ENCODE data around the gene NRL. TPM values are rescaled to one million over a fixed set of nuclear protein-coding genes. Genes with fewer than 3 reads are reported as not detected.

The NRL gene
- total RNA-seq, 1 experiment from 2014 or later: 2.5 TPM

GRCh38 chr14:24160499-24160849 is 45.7 kb upstream of the NRL start:
- no peak for TF ChIP-seq CTCF (conservative IDR thresholded peaks at IDR 0.05)

More at GRCh38 chr14:24160499-24160849, 45.7 kb upstream of the NRL start:
- H3K23me2 ChIP-seq (ENCODE audit: insufficient read length, low read depth, low read length, poor library complexity, severe bottlenecking): no peaks in the 10 kb centered on the region
- no peak overlapping the region for H4K91ac ChIP-seq (ENCODE audit: insufficient read length, low read depth, low read length)
- no CpG with 5 or more reads among the region's 4 CpGs for WGBS (ENCODE audit: extremely low coverage, insufficient read length, low lambda C conversion rate)
- H4K8ac ChIP-seq (replicated peaks; ENCODE audit: insufficient read length, low read depth, low read length): no peak overlapping the region
- DNase-seq: no peak
- Mint-ChIP-seq H3K27ac (peak overlapping the region in 1 of 3 experiments; percentile 79; a peak in 1 of 7 replicates), H3K27me3 (ENCODE audit: low read depth) (no peaks in the 10 kb centered on the region; the same call in 1 of the 2 replicates), H3K4me1 (peaks cover 11 to 13% of the 10 kb centered on the region in 2 experiments), H3K9me3 (no peaks in the 10 kb centered on the region), H3K36me3 (ENCODE audit: insufficient read depth in 1 of 3, low read depth in 3 of 3) (peaks cover 27 to 64% (median 61%) of the 10 kb centered on the region in 3 experiments), H3K4me3 (no peak overlapping the region)
- no peak overlapping the region for H2BK20ac ChIP-seq (ENCODE audit: low read depth, low read length, poor library complexity, severe bottlenecking)
- no peak overlapping the region for H3K4ac ChIP-seq (ENCODE audit: low read depth, low read length)
- H2BK15ac ChIP-seq (ENCODE audit: low read depth, low read length): no peak overlapping the region
- no peak overlapping the region for H3K18ac ChIP-seq (ENCODE audit: insufficient read length, low read depth, low read length)
- no peak overlapping the region for H2BK5ac ChIP-seq (ENCODE audit: insufficient read length, low read length)
- H3K9ac ChIP-seq (ENCODE audit: extremely low read depth, insufficient read length, low read length): no peak overlapping the region
- H3K4me1 ChIP-seq (ENCODE audit: insufficient read depth, low read length): no peaks in the 10 kb centered on the region
- H3K79me2 ChIP-seq (ENCODE audit: insufficient read depth, low read length): no peaks in the 10 kb centered on the region
- no peak overlapping the region for H3T11ph ChIP-seq (ENCODE audit: low read length)
- H2AK5ac ChIP-seq (ENCODE audit: insufficient read length, low read length): no peak overlapping the region
- no peak overlapping the region for H2BK12ac ChIP-seq (ENCODE audit: insufficient read length, low read depth, low read length)
- H3K23ac ChIP-seq (ENCODE audit: insufficient read length, low read depth, low read length): no peak overlapping the region
- H3K27ac ChIP-seq (ENCODE audit: insufficient read length, low read depth, low read length): no peak overlapping the region
- H3K79me1 ChIP-seq (ENCODE audit: insufficient read depth, low read depth, low read length, poor library complexity, severe bottlenecking): no peaks in the 10 kb centered on the region
- H4K5ac ChIP-seq (ENCODE audit: insufficient read length, low read depth, low read length): no peak overlapping the region
- H3K14ac ChIP-seq (ENCODE audit: insufficient read depth, low read length): no peak overlapping the region
- no peaks in the 10 kb centered on the region for H3K27me3 ChIP-seq (ENCODE audit: insufficient read depth, low read length)
- no peak overlapping the region for H2AFZ ChIP-seq (ENCODE audit: low read length)
- no peak overlapping the region for H2BK120ac ChIP-seq (ENCODE audit: low read depth, low read length, poor library complexity, severe bottlenecking)
- no peaks in the 10 kb centered on the region for H4K20me1 ChIP-seq (ENCODE audit: control insufficient read depth, insufficient read depth, insufficient read length)
- H3K4me2 ChIP-seq (ENCODE audit: insufficient read depth, insufficient read length, low read length): no peak overlapping the region
- H3K9me3 ChIP-seq (ENCODE audit: control insufficient read depth, low read depth, low read length): no peaks in the 10 kb centered on the region
- no peak overlapping the region for H3K56ac ChIP-seq (ENCODE audit: insufficient read length, low read depth, low read length)

Measured in H9 (cell line).